ENCODE measurements around the gene ALDOB. TPM values are rescaled to one million over a fixed set of nuclear protein-coding genes. Genes with fewer than 3 reads are reported as not detected.
"Not testable (repeated sequence)": the region's sequence is repeated elsewhere in the genome, so short reads cannot be mapped to it uniquely, and the experiment has no call there.

The ALDOB gene
- total RNA-seq, 1 donor from 2014 or later = not detected

- TF ChIP-seq, protein P1, sequence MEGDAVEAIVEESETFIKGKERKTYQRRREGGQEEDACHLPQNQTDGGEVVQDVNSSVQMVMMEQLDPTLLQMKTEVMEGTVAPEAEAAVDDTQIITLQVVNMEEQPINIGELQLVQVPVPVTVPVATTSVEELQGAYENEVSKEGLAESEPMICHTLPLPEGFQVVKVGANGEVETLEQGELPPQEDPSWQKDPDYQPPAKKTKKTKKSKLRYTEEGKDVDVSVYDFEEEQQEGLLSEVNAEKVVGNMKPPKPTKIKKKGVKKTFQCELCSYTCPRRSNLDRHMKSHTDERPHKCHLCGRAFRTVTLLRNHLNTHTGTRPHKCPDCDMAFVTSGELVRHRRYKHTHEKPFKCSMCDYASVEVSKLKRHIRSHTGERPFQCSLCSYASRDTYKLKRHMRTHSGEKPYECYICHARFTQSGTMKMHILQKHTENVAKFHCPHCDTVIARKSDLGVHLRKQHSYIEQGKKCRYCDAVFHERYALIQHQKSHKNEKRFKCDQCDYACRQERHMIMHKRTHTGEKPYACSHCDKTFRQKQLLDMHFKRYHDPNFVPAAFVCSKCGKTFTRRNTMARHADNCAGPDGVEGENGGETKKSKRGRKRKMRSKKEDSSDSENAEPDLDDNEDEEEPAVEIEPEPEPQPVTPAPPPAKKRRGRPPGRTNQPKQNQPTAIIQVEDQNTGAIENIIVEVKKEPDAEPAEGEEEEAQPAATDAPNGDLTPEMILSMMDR (IDR thresholded peaks at IDR 0.05; ENCODE audit: partially characterized antibody, unreplicated experiment) = no peak
- Mint-ChIP-seq H3K36me3 (ENCODE audit: unreplicated experiment) (peaks cover 19% of the 10 kb centered on the region), H3K9me3 (ENCODE audit: unreplicated experiment) (peaks cover 2% of the 10 kb centered on the region), H3K27ac (ENCODE audit: unreplicated experiment) (no peak overlapping the region), H3K27me3 (ENCODE audit: unreplicated experiment) (no peaks in the 10 kb centered on the region), H3K4me3 (ENCODE audit: unreplicated experiment) (no peak overlapping the region), H3K4me1 (ENCODE audit: low read depth, unreplicated experiment) (peaks cover 5% of the 10 kb centered on the region)
- DNase-seq = no peak
These were observed 47.0 kb downstream of the ALDOB start for GRCh38 chr9:101388507-101388993.

DNA sequence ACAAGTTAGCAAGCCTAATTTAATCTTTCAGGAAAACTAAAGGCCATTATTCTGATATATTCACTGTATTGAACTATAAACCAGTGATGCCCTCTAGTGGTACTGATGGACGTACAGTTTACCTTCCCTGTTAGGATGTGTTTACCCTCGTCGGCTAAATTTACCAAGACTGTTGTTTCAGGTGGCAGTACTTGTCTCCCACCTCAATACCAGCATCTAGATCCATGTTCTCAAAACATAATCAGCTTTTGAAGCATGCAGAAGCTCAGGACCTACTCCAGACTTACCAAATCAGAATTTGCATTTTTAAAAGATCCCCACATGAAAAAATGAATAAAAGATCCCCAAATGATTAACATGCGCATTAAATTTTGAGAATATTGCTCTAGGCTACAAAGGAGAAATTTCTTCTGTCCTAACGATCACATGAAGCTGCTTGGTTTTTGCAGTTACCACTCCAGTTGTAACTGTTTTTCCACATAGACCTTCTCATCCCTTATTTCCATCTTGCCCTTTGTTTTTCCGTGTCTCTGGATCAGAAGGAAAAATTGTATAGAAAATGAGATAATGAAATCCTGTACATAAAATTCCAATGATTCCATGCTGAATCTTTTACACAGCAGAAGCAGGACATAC, 47.6 kb downstream of the ALDOB start:
- TF ChIP-seq, protein P1 (IDR thresholded peaks at IDR 0.05; ENCODE audit: partially characterized antibody, unreplicated experiment) = peak; percentile 60
- H3K27me3 Mint-ChIP-seq (ENCODE audit: unreplicated experiment) = no peaks in the 10 kb centered on the region
- H3K36me3 Mint-ChIP-seq (ENCODE audit: unreplicated experiment) = peaks cover 16% of the 10 kb centered on the region
- no peak for DNase-seq
- H3K27ac Mint-ChIP-seq (ENCODE audit: unreplicated experiment) = peak overlapping the region; percentile 9
- no peak overlapping the region for H3K4me3 Mint-ChIP-seq (ENCODE audit: unreplicated experiment)
- peaks cover 2% of the 10 kb centered on the region for H3K9me3 Mint-ChIP-seq (ENCODE audit: unreplicated experiment)
- H3K4me1 Mint-ChIP-seq (ENCODE audit: low read depth, unreplicated experiment) = peaks cover 5% of the 10 kb centered on the region

DNA sequence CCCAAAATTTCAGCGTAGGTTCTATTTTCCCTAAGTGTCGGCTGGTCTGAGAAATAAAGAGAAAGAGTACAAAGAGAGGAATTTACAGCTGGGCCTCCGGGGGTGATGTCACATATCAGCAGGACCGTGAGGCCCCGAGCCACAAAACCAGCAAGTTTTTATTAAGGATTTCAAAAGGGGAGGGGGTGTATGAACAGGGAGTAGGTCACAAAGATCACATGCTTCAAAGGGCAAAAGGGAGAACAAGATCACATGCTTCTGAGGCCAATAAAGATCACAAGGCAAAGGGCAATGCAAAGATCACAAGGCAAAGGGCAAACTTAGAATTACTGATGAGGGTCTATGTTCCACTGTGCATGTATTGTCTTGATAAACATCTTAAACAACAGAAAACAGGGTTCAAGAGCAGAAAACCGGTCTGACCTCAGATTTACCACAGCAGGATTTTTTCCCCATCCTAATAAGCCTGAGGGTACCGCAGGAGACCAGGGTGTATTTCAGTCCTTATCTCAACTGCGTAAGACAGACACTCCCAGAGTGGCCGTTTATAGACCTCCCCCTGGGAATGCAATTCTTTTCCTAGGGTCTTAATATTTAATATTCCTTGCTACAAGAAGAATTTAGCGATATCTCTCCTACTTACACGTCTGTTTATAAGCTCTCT, 50.6 kb downstream of the ALDOB start, which contains the start of gene BAAT:
Gene BAAT (minus strand): TSS at position 134 of the 664 bp plus-strand sequence. CDS start 13,602 bp downstream, outside the sequence.
- H3K36me3 Mint-ChIP-seq (ENCODE audit: unreplicated experiment); H3K4me3 Mint-ChIP-seq (ENCODE audit: unreplicated experiment); H3K4me1 Mint-ChIP-seq (ENCODE audit: low read depth, unreplicated experiment); DNase-seq; H3K27ac Mint-ChIP-seq (ENCODE audit: unreplicated experiment); H3K9me3 Mint-ChIP-seq (ENCODE audit: unreplicated experiment); H3K27me3 Mint-ChIP-seq (ENCODE audit: unreplicated experiment): not testable (repeated sequence)

GRCh38 chr9:101383361-101383760, 52.2 kb downstream of the ALDOB start:
- Mint-ChIP-seq H3K4me1 (ENCODE audit: low read depth, unreplicated experiment) (peaks cover 5% of the 10 kb centered on the region), H3K36me3 (ENCODE audit: unreplicated experiment) (no peaks in the 10 kb centered on the region), H3K27ac (ENCODE audit: unreplicated experiment) (no peak overlapping the region), H3K4me3 (ENCODE audit: unreplicated experiment) (no peak overlapping the region), H3K27me3 (ENCODE audit: unreplicated experiment) (no peaks in the 10 kb centered on the region), H3K9me3 (ENCODE audit: unreplicated experiment) (peaks cover 4% of the 10 kb centered on the region)
- TF ChIP-seq, protein P1 (IDR thresholded peaks at IDR 0.05; ENCODE audit: partially characterized antibody, unreplicated experiment) = no peak
- DNase-seq = no peak

GRCh38 chr9:101381833-101382342, 53.7 kb downstream of the ALDOB start:
- Mint-ChIP-seq H3K27me3 (ENCODE audit: unreplicated experiment) (no peaks in the 10 kb centered on the region), H3K4me1 (ENCODE audit: low read depth, unreplicated experiment) (no peaks in the 10 kb centered on the region), H3K36me3 (ENCODE audit: unreplicated experiment) (no peaks in the 10 kb centered on the region), H3K4me3 (ENCODE audit: unreplicated experiment) (no peak overlapping the region), H3K9me3 (ENCODE audit: unreplicated experiment) (peaks cover 8% of the 10 kb centered on the region), H3K27ac (ENCODE audit: unreplicated experiment) (no peak overlapping the region)
- TF ChIP-seq, protein P1 (IDR thresholded peaks at IDR 0.05; ENCODE audit: partially characterized antibody, unreplicated experiment) = no peak
- no peak for DNase-seq
